Measurements from ENCODE around the gene TOP2B. TPM values are rescaled to one million over a fixed set of nuclear protein-coding genes. Genes with fewer than 3 reads are reported as not detected.
A peak's percentile ranks its signal among the peaks of the same experiment; 100 is the strongest.

TOP2B gene
- total RNA-seq, 2 donors from 2014 or later: 126 to 145 TPM

GRCh38 chr3:25662736-25663320, 1.9 kb downstream of the TOP2B start:
- DNase-seq (ENCODE audit: low spot score): no peak
- peak overlapping the region; percentile 90 for H3K4me3 Mint-ChIP-seq
- H3K36me3 Mint-ChIP-seq: peaks cover 11% of the 10 kb centered on the region
- peaks cover 43 to 51% of the 10 kb centered on the region in 2 donors for H3K4me1 Mint-ChIP-seq (ENCODE audit: low read depth in 2 of 2)
- H3K27me3 Mint-ChIP-seq: no peaks in the 10 kb centered on the region
- peak overlapping the region; percentile 84 to 96 for H3K27ac Mint-ChIP-seq
- ATAC-seq: no peak
- no peaks in the 10 kb centered on the region for H3K9me3 Mint-ChIP-seq

- Mint-ChIP-seq H3K4me1 (ENCODE audit: low read depth in 2 of 2) (peaks cover 50 to 58% of the 10 kb centered on the region in 2 donors), H3K27ac (peak overlapping the region; percentile 24 to 84)
These were observed 2.8 kb downstream of the TOP2B start for GRCh38 chr3:25661694-25662437.

GRCh38 chr3:25658836-25659235, 5.9 kb downstream of the TOP2B start:
- no peak for ATAC-seq
- no peak overlapping the region for H3K4me3 Mint-ChIP-seq

More at GRCh38 chr3:25661694-25662437, 2.8 kb downstream of the TOP2B start:
- DNase-seq (ENCODE audit: low spot score) (no peak), ATAC-seq (no peak)
- peak overlapping the region; percentile 90 for H3K4me3 Mint-ChIP-seq
- no peaks in the 10 kb centered on the region for H3K27me3 Mint-ChIP-seq
- H3K9me3 Mint-ChIP-seq: no peaks in the 10 kb centered on the region
- H3K36me3 Mint-ChIP-seq: peaks cover 11% of the 10 kb centered on the region

GRCh38 chr3:25657293-25657692, 7.4 kb downstream of the TOP2B start:
- ATAC-seq (no peak), DNase-seq (ENCODE audit: low spot score) (no peak)
- H3K36me3 Mint-ChIP-seq: no peaks in the 10 kb centered on the region
- peak overlapping the region in 1 of 2 donors; percentile 9 for H3K27ac Mint-ChIP-seq
- peaks cover 54 to 67% of the 10 kb centered on the region in 2 donors for H3K4me1 Mint-ChIP-seq (ENCODE audit: low read depth in 2 of 2)
- H3K9me3 Mint-ChIP-seq: no peaks in the 10 kb centered on the region
- no peaks in the 10 kb centered on the region for H3K27me3 Mint-ChIP-seq
- H3K4me3 Mint-ChIP-seq: peak overlapping the region; percentile 19

More at GRCh38 chr3:25658836-25659235, 5.9 kb downstream of the TOP2B start:
- Mint-ChIP-seq H3K4me1 (ENCODE audit: low read depth in 2 of 2) (peaks cover 49 to 58% of the 10 kb centered on the region in 2 donors), H3K9me3 (no peaks in the 10 kb centered on the region), H3K27me3 (no peaks in the 10 kb centered on the region), H3K27ac (peak overlapping the region in 1 of 2 donors; percentile 13), H3K36me3 (peaks cover 10% of the 10 kb centered on the region)
- DNase-seq (ENCODE audit: low spot score): no peak

- Mint-ChIP-seq H3K4me1 (ENCODE audit: low read depth in 2 of 2) (peaks cover 58 to 74% of the 10 kb centered on the region in 2 donors), H3K36me3 (peaks cover 2% of the 10 kb centered on the region), H3K4me3 (peak overlapping the region; percentile 23), H3K27ac (peak overlapping the region in 1 of 2 donors; percentile 47), H3K27me3 (no peaks in the 10 kb centered on the region), H3K9me3 (no peaks in the 10 kb centered on the region)
- no peak for DNase-seq (ENCODE audit: low spot score)
- ATAC-seq: peak; percentile 54 to 70
These were observed 9.0 kb downstream of the TOP2B start for GRCh38 chr3:25655659-25656058.

- ATAC-seq: no peak
- H3K4me3 Mint-ChIP-seq: peak overlapping the region; percentile 23
- H3K4me1 Mint-ChIP-seq (ENCODE audit: low read depth in 2 of 2): peaks cover 58 to 68% of the 10 kb centered on the region in 2 donors
- no peak for DNase-seq (ENCODE audit: low spot score)
- no peaks in the 10 kb centered on the region for H3K9me3 Mint-ChIP-seq
- H3K27me3 Mint-ChIP-seq: no peaks in the 10 kb centered on the region
- peak overlapping the region in 1 of 2 donors; percentile 47 for H3K27ac Mint-ChIP-seq
- H3K36me3 Mint-ChIP-seq: peaks cover 7% of the 10 kb centered on the region
These were observed 10.1 kb downstream of the TOP2B start for GRCh38 chr3:25654576-25654975.

- peaks cover 6% of the 10 kb centered on the region for H3K9me3 Mint-ChIP-seq
- ATAC-seq (no peak), DNase-seq (ENCODE audit: low spot score) (no peak)
- peaks cover 17% of the 10 kb centered on the region for H3K36me3 Mint-ChIP-seq
- H3K4me1 Mint-ChIP-seq (ENCODE audit: low read depth in 2 of 2): peaks cover 58 to 67% of the 10 kb centered on the region in 2 donors
- no peak overlapping the region for H3K4me3 Mint-ChIP-seq
- no peak overlapping the region for H3K27ac Mint-ChIP-seq
- no peaks in the 10 kb centered on the region for H3K27me3 Mint-ChIP-seq
These were observed 11.4 kb downstream of the TOP2B start for GRCh38 chr3:25653322-25653721.

GRCh38 chr3:25652921-25653320, 11.8 kb downstream of the TOP2B start:
- no peak for DNase-seq (ENCODE audit: low spot score)
- Mint-ChIP-seq H3K4me1 (ENCODE audit: low read depth in 2 of 2) (peaks cover 62 to 71% of the 10 kb centered on the region in 2 donors), H3K36me3 (peaks cover 21% of the 10 kb centered on the region), H3K27me3 (no peaks in the 10 kb centered on the region), H3K27ac (no peak overlapping the region), H3K9me3 (peaks cover 6% of the 10 kb centered on the region), H3K4me3 (no peak overlapping the region)
- ATAC-seq: no peak

- Mint-ChIP-seq H3K27ac (no peak overlapping the region), H3K9me3 (peaks cover 6% of the 10 kb centered on the region), H3K36me3 (peaks cover 22% of the 10 kb centered on the region), H3K27me3 (no peaks in the 10 kb centered on the region), H3K4me3 (no peak overlapping the region), H3K4me1 (ENCODE audit: low read depth in 2 of 2) (peaks cover 53% of the 10 kb centered on the region in 2 donors)
- DNase-seq (ENCODE audit: low spot score) (no peak), ATAC-seq (no peak)
These were observed 15.5 kb downstream of the TOP2B start for GRCh38 chr3:25648925-25649830.

GRCh38 chr3:25648107-25648535, 16.6 kb downstream of the TOP2B start:
- Mint-ChIP-seq H3K27ac (no peak overlapping the region), H3K27me3 (no peaks in the 10 kb centered on the region), H3K9me3 (peaks cover 6% of the 10 kb centered on the region), H3K36me3 (peaks cover 22% of the 10 kb centered on the region), H3K4me3 (no peak overlapping the region), H3K4me1 (ENCODE audit: low read depth in 2 of 2) (peaks cover 43 to 46% of the 10 kb centered on the region in 2 donors)
- ATAC-seq: peak; percentile 87 to 88
- DNase-seq (ENCODE audit: low spot score): peak; percentile 85

- H3K4me3 Mint-ChIP-seq: no peak overlapping the region
- DNase-seq (ENCODE audit: low spot score): no peak
- no peak for ATAC-seq
- H3K36me3 Mint-ChIP-seq: peaks cover 13% of the 10 kb centered on the region
- H3K9me3 Mint-ChIP-seq: no peaks in the 10 kb centered on the region
- no peak overlapping the region for H3K27ac Mint-ChIP-seq
- H3K4me1 Mint-ChIP-seq (ENCODE audit: low read depth in 2 of 2): peaks cover 5 to 12% of the 10 kb centered on the region in 2 donors
- H3K27me3 Mint-ChIP-seq: no peaks in the 10 kb centered on the region
These were observed 29.7 kb downstream of the TOP2B start for GRCh38 chr3:25635038-25635437.

- H3K27ac Mint-ChIP-seq: no peak overlapping the region
- no peak for ATAC-seq
- no peak overlapping the region for H3K4me3 Mint-ChIP-seq
- H3K9me3 Mint-ChIP-seq: no peaks in the 10 kb centered on the region
- H3K4me1 Mint-ChIP-seq (ENCODE audit: low read depth in 2 of 2): peaks cover 5 to 12% of the 10 kb centered on the region in 2 donors
- H3K27me3 Mint-ChIP-seq: no peaks in the 10 kb centered on the region
- no peak for DNase-seq (ENCODE audit: low spot score)
- H3K36me3 Mint-ChIP-seq: peaks cover 13% of the 10 kb centered on the region
These were observed 30.8 kb downstream of the TOP2B start for GRCh38 chr3:25633919-25634318.

GRCh38 chr3:25631989-25632388, 32.7 kb downstream of the TOP2B start:
- Mint-ChIP-seq H3K27me3 (no peaks in the 10 kb centered on the region), H3K27ac (peak overlapping the region in 1 of 2 donors; percentile 23), H3K9me3 (no peaks in the 10 kb centered on the region), H3K36me3 (peaks cover 13% of the 10 kb centered on the region), H3K4me3 (no peak overlapping the region), H3K4me1 (ENCODE audit: low read depth in 2 of 2) (peaks cover 5 to 12% of the 10 kb centered on the region in 2 donors)
- no peak for DNase-seq (ENCODE audit: low spot score)
- ATAC-seq: no peak

Data from natural killer cell treated with Interleukin-12 subunit alpha and Interleukin-12 subunit beta and Interleukin-15 and Interleukin-18, amount 100 ng/mL, for 72 hours (primary cell).